NCI-H2196 (cell line): ENCODE measurements around the gene PRPSAP1.

Experiments used
- DNase-seq: peaks from one replicate; lab custom pipeline; 2025; ENCODE audit not compliant: unreplicated experiment; lab: John Stamatoyannopoulos, UW

Gene PRPSAP1

GRCh38 chr17:76353599-76354316, at the start of gene PRPSAP1:
PRPSAP1 (minus strand) TSS chr17:76353916; CDS start chr17:76353703, 213 bp downstream.
- DNase-seq, result peak; percentile 99

GRCh38 chr17:76402711-76403110, 49.0 kb upstream of the PRPSAP1 start:
- no peak for DNase-seq

GRCh38 chr17:76399175-76400172, 45.8 kb upstream of the PRPSAP1 start:
- DNase-seq, result no peak

- no peak for DNase-seq
These were observed 44.9 kb upstream of the PRPSAP1 start for GRCh38 chr17:76398523-76399174.

GRCh38 chr17:76397687-76398522, 44.2 kb upstream of the PRPSAP1 start:
- DNase-seq, result peak; percentile 97

GRCh38 chr17:76397184-76397583, 43.5 kb upstream of the PRPSAP1 start:
- DNase-seq, result no peak

GRCh38 chr17:76395980-76396379, 42.3 kb upstream of the PRPSAP1 start:
- no peak for DNase-seq

- DNase-seq, result no peak
These were observed 40.5 kb upstream of the PRPSAP1 start for GRCh38 chr17:76394166-76394565.

- no peak for DNase-seq
These were observed 37.5 kb upstream of the PRPSAP1 start for GRCh38 chr17:76391200-76391715.

- no peak for DNase-seq
These were observed 36.3 kb upstream of the PRPSAP1 start for GRCh38 chr17:76390003-76390421.

GRCh38 chr17:76388966-76389888, 35.5 kb upstream of the PRPSAP1 start:
- peak; percentile 73 for DNase-seq

GRCh38 chr17:76386966-76387765, 33.5 kb upstream of the PRPSAP1 start:
- DNase-seq, result no peak

- peak; percentile 95 for DNase-seq
These were observed 32.4 kb upstream of the PRPSAP1 start for GRCh38 chr17:76385892-76386786.

GRCh38 chr17:76384987-76385891, 31.5 kb upstream of the PRPSAP1 start:
- peak; percentile 60 for DNase-seq

GRCh38 chr17:76384222-76384986, 30.7 kb upstream of the PRPSAP1 start, which contains the start of gene SPHK1:
SPHK1 (plus strand) TSS chr17:76384609; CDS start chr17:76385645, 1,036 bp downstream.
- peak; percentile 93 for DNase-seq
